ENCODE data around the gene KATNB1.
"Not testable (repeated sequence)": the region's sequence is repeated elsewhere in the genome, so short reads cannot be mapped to it uniquely, and the experiment has no call there.

KATNB1 gene

GRCh38 chr16:57734925-57735754 is 430 bp upstream of the KATNB1 start:
- intact Hi-C loops (cut with DNase I) = no loop called here
- DNase-seq = peak; percentile 95 to 100 (median 99)

GRCh38 chr16:57736419-57737351 is 1.1 kb downstream of the KATNB1 start:
- intact Hi-C loops (cut with DNase I) = no loop called here
- DNase-seq = peak; percentile 44 to 90 (median 72)

GRCh38 chr16:57738844-57739243 is 3.3 kb downstream of the KATNB1 start:
- intact Hi-C loops (cut with DNase I) = no loop called here
- no peak for DNase-seq

GRCh38 chr16:57739756-57740422 is 4.3 kb downstream of the KATNB1 start:
- no peak for DNase-seq
- intact Hi-C loops (cut with DNase I) = no loop called here

- intact Hi-C loops (cut with DNase I) = no loop called here
- DNase-seq = no peak
These were observed 5.0 kb downstream of the KATNB1 start for GRCh38 chr16:57740423-57741071.

GRCh38 chr16:57741660-57742191 is 6.2 kb downstream of the KATNB1 start:
- no peak for DNase-seq
- intact Hi-C loops (cut with DNase I) = no loop called here

GRCh38 chr16:57742543-57742942 is 7.0 kb downstream of the KATNB1 start:
- intact Hi-C loops (cut with DNase I) = no loop called here
- no peak for DNase-seq

GRCh38 chr16:57743458-57743857 is 7.9 kb downstream of the KATNB1 start:
- no peak for DNase-seq
- intact Hi-C loops (cut with DNase I) = no loop called here

- intact Hi-C loops (cut with DNase I) = no loop called here
- DNase-seq = no peak
These were observed 8.5 kb downstream of the KATNB1 start for GRCh38 chr16:57743886-57744641.

GRCh38 chr16:57744642-57744903 is 9.0 kb downstream of the KATNB1 start:
- no peak for DNase-seq
- intact Hi-C loops (cut with DNase I) = no loop called here

GRCh38 chr16:57745768-57746167 is 10.2 kb downstream of the KATNB1 start:
- intact Hi-C loops (cut with DNase I) = no loop called here
- DNase-seq = no peak

GRCh38 chr16:57746316-57746715 is 10.7 kb downstream of the KATNB1 start:
- DNase-seq; intact Hi-C loops (cut with DNase I): not testable (repeated sequence)

GRCh38 chr16:57747091-57747490 is 11.5 kb downstream of the KATNB1 start:
- intact Hi-C loops (cut with DNase I) = no loop called here
- DNase-seq = no peak

- no peak for DNase-seq
- intact Hi-C loops (cut with DNase I) = no loop called here
These were observed 11.9 kb downstream of the KATNB1 start for GRCh38 chr16:57747496-57747895.

- intact Hi-C loops (cut with DNase I) = no loop called here
- no peak for DNase-seq
These were observed 12.4 kb downstream of the KATNB1 start for GRCh38 chr16:57747996-57748395.

GRCh38 chr16:57748596-57748995 is 13.0 kb downstream of the KATNB1 start:
- intact Hi-C loops (cut with DNase I) = no loop called here

GRCh38 chr16:57749101-57749692 is 13.6 kb downstream of the KATNB1 start:
- no peak for DNase-seq
- intact Hi-C loops (cut with DNase I) = no loop called here

More at GRCh38 chr16:57748596-57748995, 13.0 kb downstream of the KATNB1 start:
- no peak for DNase-seq
